Keratinocyte (primary cell): Measurements from ENCODE around the gene PPP1R1C. TPM values are rescaled to one million over a fixed set of nuclear protein-coding genes. Genes with fewer than 3 reads are reported as not detected.

ENCODE experiments used
- DNase-seq: peaks from one replicate; pipeline ENCODE4 v3.0.0-alpha.2; 2011; ENCODE audit warnings: low read depth, missing footprints, low spot score
- FAIRE-seq: peaks from 2 replicates; lab custom pipeline; 2011; peaks lifted over from hg19 to GRCh38; lab: Jason Lieb, UNC
- H2AFZ ChIP-seq: 2 replicates; pipeline ENCODE4 v1.6.0; 2012; ENCODE audit warnings: low read length, control low read depth, inconsistent platforms; ENCODE audit not compliant: control insufficient read depth
- H3K27ac ChIP-seq: 2 replicates; pipeline ENCODE4 v1.5.1; 2011; ENCODE audit warnings: low read length; ENCODE audit not compliant: control insufficient read depth, insufficient read depth
- H3K27me3 ChIP-seq: 3 replicates; pipeline ENCODE4 v1.6.0; 2011; ENCODE audit warnings: low read length; ENCODE audit not compliant: control insufficient read depth, insufficient read depth; ENCODE audit errors: extremely low read depth
- H3K36me3 ChIP-seq, 2 experiments: 2 replicates in 1 of 2; 3 replicates in 1 of 2; pipeline ENCODE4 v1.5.1; 2011; ENCODE audit warnings: low read length in 2 of 2, mild to moderate bottlenecking in 1 of 2; ENCODE audit not compliant: control insufficient read depth in 2 of 2, insufficient read depth in 2 of 2; ENCODE audit errors: extremely low read depth in 1 of 2
- H3K4me1 ChIP-seq: 3 replicates; pipeline ENCODE4 v1.5.1; 2011; ENCODE audit warnings: low read length; ENCODE audit not compliant: control insufficient read depth, insufficient read depth; ENCODE audit errors: extremely low read depth
- H3K4me2 ChIP-seq: 3 replicates; pipeline ENCODE4 v1.6.0; 2011; ENCODE audit warnings: low read depth, low read length; ENCODE audit not compliant: control insufficient read depth, insufficient read depth; ENCODE audit errors: extremely low read depth
- H3K4me3 ChIP-seq, 3 experiments: fragments of 200-600 bp in 1 of 3; sonication (generic) in 1 of 3; 2 replicates in 2 of 3; 3 replicates in 1 of 3; pipeline ENCODE4 v1.5.1; 2011 to 2016; ENCODE audit warnings: low read length in 3 of 3, mild to moderate bottlenecking in 3 of 3, control low read depth in 2 of 3, inconsistent platforms in 1 of 3, low read depth in 1 of 3, mixed read lengths in 1 of 3, mixed run types in 1 of 3, moderate library complexity in 1 of 3; ENCODE audit not compliant: control insufficient read depth in 2 of 3, insufficient read depth in 2 of 3; ENCODE audit errors: extremely low read depth in 1 of 3
- H3K79me2 ChIP-seq: 2 replicates; pipeline ENCODE4 v1.6.0; 2012; ENCODE audit warnings: low read length; ENCODE audit not compliant: control insufficient read depth, insufficient read depth
- H3K9ac ChIP-seq: 3 replicates; pipeline ENCODE4 v1.6.0; 2011; ENCODE audit warnings: low read length; ENCODE audit not compliant: control insufficient read depth, insufficient read depth; ENCODE audit errors: extremely low read depth
- H3K9me1 ChIP-seq: 3 replicates; pipeline ENCODE4 v1.6.0; 2011; ENCODE audit warnings: low read length; ENCODE audit not compliant: control insufficient read depth, insufficient read depth; ENCODE audit errors: extremely low read depth
- H3K9me3 ChIP-seq: 2 replicates; pipeline ENCODE4 v1.5.1; 2012; ENCODE audit warnings: low read depth, low read length; ENCODE audit not compliant: control insufficient read depth
- H4K20me1 ChIP-seq: 3 replicates; pipeline ENCODE4 v1.6.0; 2011; ENCODE audit warnings: low read length; ENCODE audit not compliant: control insufficient read depth, insufficient read depth; ENCODE audit errors: extremely low read depth
- CTCF ChIP-seq, 3 experiments: IDR thresholded peaks in 1 of 3; conservative IDR thresholded peaks in 1 of 3; optimal IDR thresholded peaks in 1 of 3; 2 replicates in 2 of 3; 3 replicates in 1 of 3; pipeline versions ENCODE3 to v1.5.1; 2011; ENCODE audit warnings: low read length in 3 of 3, mild to moderate bottlenecking in 3 of 3, moderate library complexity in 2 of 3, control low read depth in 1 of 3, inconsistent platforms in 1 of 3; ENCODE audit not compliant: insufficient read depth in 2 of 3; ENCODE audit errors: extremely low read depth in 1 of 3
- EZH2 ChIP-seq: IDR thresholded peaks from one replicate; pipeline ENCODE4 v1.6.1; 2012; ENCODE audit warnings: inconsistent platforms, mild to moderate bottlenecking, low read length, moderate library complexity
- dilution Hi-C: fragments of 300-500 bp; cut with MboI; formaldehyde crosslinking; loops from one replicate; pipeline ENCODE4 v1.7.0; 2020; ENCODE audit warnings: low sequenced_read_pairs; ENCODE audit not compliant: extremely low pct_ligation_motif_present
- polyA plus RNA-seq, 5 experiments: library from polyadenylated mRNA; depleted of rRNA in 3 of 5; stranded (reverse) in 3 of 5; stranded (forward) in 1 of 5; unstranded in 1 of 5; fragments of >200 nt; gene quantifications; 1 replicate in 1 of 5; 2 replicates in 3 of 5; 3 replicates in 1 of 5; pipeline versions ENCODE4 v1.2.1 to v1.2.3, GENCODE V29; 2011 to 2012; ENCODE audit warnings: missing spikeins in 2 of 5, low read depth in 1 of 5, low replicate concordance in 1 of 5

Gene PPP1R1C
- polyA plus RNA-seq, 1 donor (not counting 4 experiments of a cell fraction or from before 2014, with no cell fraction given) = 4.3 TPM

GRCh38 chr2:182117196-182117595 is 131.5 kb downstream of the PPP1R1C start:
- no peak overlapping the region for H2AFZ ChIP-seq
- H3K4me3 ChIP-seq = no peak overlapping the region
- no peaks in the 10 kb centered on the region for H3K9me1 ChIP-seq
- dilution Hi-C loops = no loop called here
- no peaks in the 10 kb centered on the region for H3K27me3 ChIP-seq
- no peaks in the 10 kb centered on the region for H3K4me1 ChIP-seq
- H4K20me1 ChIP-seq = no peaks in the 10 kb centered on the region
- H3K27ac ChIP-seq = no peak overlapping the region
- no peak overlapping the region for H3K9ac ChIP-seq
- H3K36me3 ChIP-seq = no peaks in the 10 kb centered on the region
- H3K9me3 ChIP-seq = no peaks in the 10 kb centered on the region
- H3K4me2 ChIP-seq = no peak overlapping the region
- DNase-seq (no peak), FAIRE-seq (no peak)
- no peaks in the 10 kb centered on the region for H3K79me2 ChIP-seq
- no peak for TF ChIP-seq CTCF (optimal IDR thresholded peaks at IDR 0.05 in 1 of 3, IDR thresholded peaks at IDR 0.05 in 1 of 3, conservative IDR thresholded peaks at IDR 0.05 in 1 of 3; ENCODE audit: extremely low read depth in 1 of 3, insufficient read depth in 2 of 3, low read length in 3 of 3)
- TF ChIP-seq EZH2 = no peak

- no peaks in the 10 kb centered on the region for H3K4me1 ChIP-seq
- dilution Hi-C loops = no loop called here
- H3K4me2 ChIP-seq = no peak overlapping the region
- DNase-seq = no peak
- H3K27me3 ChIP-seq = no peaks in the 10 kb centered on the region
- H4K20me1 ChIP-seq = no peaks in the 10 kb centered on the region
- H3K9me3 ChIP-seq = no peaks in the 10 kb centered on the region
- H3K79me2 ChIP-seq = no peaks in the 10 kb centered on the region
- TF ChIP-seq CTCF (optimal IDR thresholded peaks at IDR 0.05 in 1 of 3, IDR thresholded peaks at IDR 0.05 in 1 of 3, conservative IDR thresholded peaks at IDR 0.05 in 1 of 3; ENCODE audit: extremely low read depth in 1 of 3, insufficient read depth in 2 of 3, low read length in 3 of 3) = no peak
- TF ChIP-seq EZH2 = no peak
- FAIRE-seq = no peak
- no peak overlapping the region for H3K9ac ChIP-seq
- no peak overlapping the region for H3K4me3 ChIP-seq
- H3K9me1 ChIP-seq = no peaks in the 10 kb centered on the region
- no peak overlapping the region for H2AFZ ChIP-seq
- no peak overlapping the region for H3K27ac ChIP-seq
- H3K36me3 ChIP-seq = no peaks in the 10 kb centered on the region
Measured at GRCh38 chr2:182128821-182129707, 143.4 kb downstream of the PPP1R1C start.
